GM18511 (cell line): ENCODE results near the gene BRAF.
"Not testable (repeated sequence)": the region's sequence is repeated elsewhere in the genome, so short reads cannot be mapped to it uniquely, and the experiment has no call there.

Experiments used
- ATAC-seq: cut with Tn5 transposase; IDR thresholded peaks from one replicate; pipeline ENCODE4 v1.9.1; 2021; ENCODE audit warnings: mild to moderate bottlenecking, moderate library complexity; ENCODE audit not compliant: unreplicated experiment

Gene BRAF

GRCh38 chr7:140920745-140921144 lies 4.0 kb downstream of the BRAF start:
- ATAC-seq, result no peak

- no peak for ATAC-seq
These were observed 6.5 kb downstream of the BRAF start for GRCh38 chr7:140918236-140918635.

GRCh38 chr7:140917258-140917657 lies 7.5 kb downstream of the BRAF start:
- no peak for ATAC-seq

- no peak for ATAC-seq
These were observed 8.7 kb downstream of the BRAF start for GRCh38 chr7:140915935-140916555.

- no peak for ATAC-seq
These were observed 10.6 kb downstream of the BRAF start for GRCh38 chr7:140914083-140914482.

GRCh38 chr7:140913596-140913928 lies 11.2 kb downstream of the BRAF start:
- not testable (repeated sequence) for ATAC-seq

- no peak for ATAC-seq
These were observed 13.0 kb downstream of the BRAF start for GRCh38 chr7:140911746-140912145.

GRCh38 chr7:140909476-140910161 lies 15.1 kb downstream of the BRAF start:
- ATAC-seq, result no peak

- ATAC-seq, result no peak
These were observed 16.4 kb downstream of the BRAF start for GRCh38 chr7:140908361-140908760.

- ATAC-seq, result no peak
These were observed 20.8 kb downstream of the BRAF start for GRCh38 chr7:140903741-140904480.

GRCh38 chr7:140902303-140902953 lies 22.3 kb downstream of the BRAF start:
- peak; percentile 86 for ATAC-seq

- ATAC-seq, result no peak
These were observed 22.8 kb downstream of the BRAF start for GRCh38 chr7:140901941-140902302.

- ATAC-seq, result no peak
These were observed 24.8 kb downstream of the BRAF start for GRCh38 chr7:140899883-140900282.

- ATAC-seq, result no peak
These were observed 25.8 kb downstream of the BRAF start for GRCh38 chr7:140898786-140899536.

GRCh38 chr7:140896996-140897395 lies 27.7 kb downstream of the BRAF start:
- no peak for ATAC-seq

GRCh38 chr7:140889645-140890044 lies 35.1 kb downstream of the BRAF start:
- peak; percentile 52 for ATAC-seq

GRCh38 chr7:140889150-140889549 lies 35.6 kb downstream of the BRAF start:
- ATAC-seq, result no peak

- no peak for ATAC-seq
These were observed 36.6 kb downstream of the BRAF start for GRCh38 chr7:140888087-140888486.

- no peak for ATAC-seq
These were observed 38.9 kb downstream of the BRAF start for GRCh38 chr7:140885735-140886334.

- ATAC-seq, result no peak
These were observed 41.4 kb downstream of the BRAF start for GRCh38 chr7:140883378-140883777.

GRCh38 chr7:140882834-140883233 lies 41.9 kb downstream of the BRAF start:
- not testable (repeated sequence) for ATAC-seq
